Ovary (tissue), 3 donors: Measurements from ENCODE around the gene SMIM41.

Experiments used
- CTCF ChIP-seq, 3 donors: fragments of 450-650 bp in 2 of 3; fragments of 200-600 bp in 1 of 3; IDR thresholded peaks; one replicate each; pipeline versions ENCODE4 v1.5.1 to v1.8.0; 2016 to 2022; ENCODE audit warnings: antibody characterized with exemption in 3 of 3, mild to moderate bottlenecking in 1 of 3
- EP300 ChIP-seq: sonication (generic); formaldehyde crosslinking; IDR thresholded peaks from one replicate; pipeline ENCODE4 v1.6.1; 2017; ENCODE audit warnings: antibody characterized with exemption
- POLR2A ChIP-seq: fragments of 450-650 bp; IDR thresholded peaks from one replicate; pipeline ENCODE4 v1.6.1; 2017; ENCODE audit warnings: antibody characterized with exemption, mild to moderate bottlenecking, moderate library complexity
- donor health status: DM: no; HTN: no; CAD: no.

- TF ChIP-seq CTCF (IDR thresholded peaks at IDR 0.05) (no peak), POLR2A (no peak), EP300 (no peak)
Observed at GRCh38 chr12:52157566-52158150, 78.2 kb downstream of the SMIM41 start.
